ENCODE results near the gene PAM. TPM values are rescaled to one million over a fixed set of nuclear protein-coding genes. Genes with fewer than 3 reads are reported as not detected.
"Not testable (repeated sequence)": the region's sequence is repeated elsewhere in the genome, so short reads cannot be mapped to it uniquely, and the experiment has no call there.

Gene PAM
- total RNA-seq, 4 donors from 2014 or later, result 102 to 210 (median 172) TPM

DNA sequence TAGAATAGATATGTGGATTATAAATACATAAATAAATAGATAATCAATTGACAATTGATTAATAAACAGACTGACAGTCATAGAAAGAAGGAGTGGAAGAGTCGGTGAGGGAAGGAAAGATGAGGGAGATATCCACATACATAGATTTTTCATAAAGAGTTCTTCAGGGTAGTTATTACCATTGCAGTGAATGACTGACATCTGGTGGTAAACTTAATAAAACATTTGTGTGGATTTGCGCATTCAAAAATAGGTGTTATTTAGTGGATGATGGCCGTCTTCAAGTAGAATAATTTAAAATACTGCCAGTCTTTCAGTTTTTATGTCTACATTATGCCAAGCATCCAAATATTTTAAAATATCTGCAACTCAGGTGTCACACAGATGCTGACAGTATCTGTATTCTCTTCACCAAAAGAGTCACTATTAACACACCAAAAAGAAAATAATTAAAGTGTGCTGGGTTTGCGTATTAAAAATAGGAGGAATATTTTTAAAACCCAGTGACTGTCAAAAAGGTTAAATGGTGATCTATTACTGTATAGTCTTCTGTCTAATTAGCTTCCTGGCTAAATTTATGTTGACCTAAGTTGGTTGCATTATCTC, 286.1 kb downstream of the PAM start:
- no peaks in the 10 kb centered on the region for H3K9me3 ChIP-seq

DNA sequence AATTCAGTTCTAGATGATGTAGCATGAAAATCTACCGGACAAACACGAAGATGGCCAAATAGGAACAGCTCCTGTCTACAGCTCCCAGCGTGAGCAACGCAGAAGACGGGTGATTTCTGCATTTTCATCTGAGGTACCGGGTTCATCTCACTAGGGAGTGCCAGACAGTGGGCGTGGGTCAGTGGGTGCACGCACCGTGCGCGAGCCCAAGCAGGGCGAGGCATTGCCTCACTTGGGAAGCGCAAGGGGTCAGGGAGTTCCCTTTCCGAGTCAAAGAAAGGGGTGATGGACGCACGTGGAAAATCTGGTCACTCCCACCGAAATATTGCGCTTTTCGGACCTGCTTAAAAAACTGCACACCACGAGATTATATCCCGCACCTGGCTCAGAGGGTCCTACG, 291.6 kb downstream of the PAM start:
- in situ Hi-C loops (cut with MboI; ENCODE audit: low sequenced_read_pairs in 4 of 4), result loop anchor here in 3 of 4 donors (10.0 to 25.0 kb wide), 4 partner anchors 359 to 462 kb away; no protein-coding TSS in a partner anchor
- H3K27me3 ChIP-seq; ATAC-seq; intact Hi-C loops (cut with DNase I; ENCODE audit: low total_unique reads); H3K36me3 ChIP-seq; H3K4me3 ChIP-seq; DNase-seq; H3K4me1 ChIP-seq; H3K9me3 ChIP-seq; H3K27ac ChIP-seq: not testable (repeated sequence)

More for the DNA sequence above, 286.1 kb downstream of the PAM start:
- TF ChIP-seq, protein P1, sequence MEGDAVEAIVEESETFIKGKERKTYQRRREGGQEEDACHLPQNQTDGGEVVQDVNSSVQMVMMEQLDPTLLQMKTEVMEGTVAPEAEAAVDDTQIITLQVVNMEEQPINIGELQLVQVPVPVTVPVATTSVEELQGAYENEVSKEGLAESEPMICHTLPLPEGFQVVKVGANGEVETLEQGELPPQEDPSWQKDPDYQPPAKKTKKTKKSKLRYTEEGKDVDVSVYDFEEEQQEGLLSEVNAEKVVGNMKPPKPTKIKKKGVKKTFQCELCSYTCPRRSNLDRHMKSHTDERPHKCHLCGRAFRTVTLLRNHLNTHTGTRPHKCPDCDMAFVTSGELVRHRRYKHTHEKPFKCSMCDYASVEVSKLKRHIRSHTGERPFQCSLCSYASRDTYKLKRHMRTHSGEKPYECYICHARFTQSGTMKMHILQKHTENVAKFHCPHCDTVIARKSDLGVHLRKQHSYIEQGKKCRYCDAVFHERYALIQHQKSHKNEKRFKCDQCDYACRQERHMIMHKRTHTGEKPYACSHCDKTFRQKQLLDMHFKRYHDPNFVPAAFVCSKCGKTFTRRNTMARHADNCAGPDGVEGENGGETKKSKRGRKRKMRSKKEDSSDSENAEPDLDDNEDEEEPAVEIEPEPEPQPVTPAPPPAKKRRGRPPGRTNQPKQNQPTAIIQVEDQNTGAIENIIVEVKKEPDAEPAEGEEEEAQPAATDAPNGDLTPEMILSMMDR (IDR thresholded peaks at IDR 0.05 in 4 of 5, conservative IDR thresholded peaks at IDR 0.05 in 1 of 5), result peak; percentile 50 to 71 (median 61)
- no peak for TF ChIP-seq POLR2A (IDR thresholded peaks at IDR 0.05)
- no peaks in the 10 kb centered on the region for H3K36me3 ChIP-seq
- H3K27ac ChIP-seq, result no peak overlapping the region
- intact Hi-C loops (cut with DNase I; ENCODE audit: low total_unique reads), result loop anchor here (1.0 to 2.0 kb wide), 3 partner anchors 260 to 457 kb away; no protein-coding TSS in a partner anchor
- no peaks in the 10 kb centered on the region for H3K27me3 ChIP-seq
- no peak overlapping the region for H3K4me3 ChIP-seq
- DNase-seq, result no peak
- peak in 1 of 2 donors; percentile 66 for ATAC-seq
- H3K4me1 ChIP-seq, result no peaks in the 10 kb centered on the region
- in situ Hi-C loops (cut with MboI; ENCODE audit: low sequenced_read_pairs in 4 of 4), result loop anchor here in 3 of 4 donors (5.0 to 25.0 kb wide), 5 partner anchors 354 to 456 kb away; no protein-coding TSS in a partner anchor

DNA sequence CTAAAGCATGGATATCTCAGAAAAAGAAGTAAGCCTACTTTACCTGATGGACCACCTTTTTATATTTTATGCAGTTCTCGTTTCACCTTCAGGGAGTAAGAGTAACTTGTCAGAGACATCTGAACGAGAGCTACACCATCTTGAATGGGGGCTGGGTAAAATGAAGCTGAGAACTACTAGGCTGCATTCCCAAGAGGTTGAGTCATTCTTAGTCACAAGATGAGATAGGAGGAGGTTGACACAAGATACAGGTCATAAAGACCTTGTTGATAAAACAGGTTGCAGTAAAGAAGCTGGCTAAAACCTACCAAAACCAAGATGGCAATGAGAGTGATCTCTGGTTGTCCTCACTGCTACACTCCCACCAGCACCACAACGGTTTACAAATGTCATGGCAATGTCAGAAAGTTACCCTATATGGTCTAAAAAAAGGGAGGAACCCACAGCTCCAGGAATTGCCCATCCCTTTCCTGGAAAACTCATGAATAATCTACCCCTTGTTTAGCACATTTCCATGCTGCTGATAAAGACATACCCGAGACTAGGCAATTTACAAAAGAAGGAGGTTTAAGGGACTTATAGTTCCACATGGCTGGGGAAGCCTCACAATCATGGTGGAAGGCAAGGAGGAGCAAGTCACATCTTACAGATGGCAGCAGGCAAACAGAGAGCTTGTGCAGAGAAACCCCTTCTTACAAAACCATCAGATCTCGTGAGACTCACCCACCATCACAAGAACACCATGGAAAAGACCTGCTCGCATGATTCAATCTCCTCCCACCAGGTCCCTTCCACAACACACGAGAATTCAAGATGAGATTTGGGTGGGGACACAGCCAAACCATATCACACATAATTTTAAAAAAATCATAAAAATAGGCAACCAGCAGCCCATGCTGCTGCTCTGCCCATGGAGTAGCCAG, 302.4 kb downstream of the PAM start:
- Histone ChIP-seq H3K9me3 (no peaks in the 10 kb centered on the region), H3K27ac (no peak overlapping the region), H3K4me3 (no peak overlapping the region), H3K4me1 (no peaks in the 10 kb centered on the region), H3K36me3 (no peaks in the 10 kb centered on the region), H3K27me3 (no peaks in the 10 kb centered on the region)
- ATAC-seq (no peak), DNase-seq (no peak)
- TF ChIP-seq, protein P1 (IDR thresholded peaks at IDR 0.05 in 4 of 5, conservative IDR thresholded peaks at IDR 0.05 in 1 of 5), result no peak
- no peak for TF ChIP-seq POLR2A (IDR thresholded peaks at IDR 0.05)
- in situ Hi-C loops (cut with MboI; ENCODE audit: low sequenced_read_pairs in 4 of 4), result no loop called here
- intact Hi-C loops (cut with DNase I; ENCODE audit: low total_unique reads), result no loop called here

DNA sequence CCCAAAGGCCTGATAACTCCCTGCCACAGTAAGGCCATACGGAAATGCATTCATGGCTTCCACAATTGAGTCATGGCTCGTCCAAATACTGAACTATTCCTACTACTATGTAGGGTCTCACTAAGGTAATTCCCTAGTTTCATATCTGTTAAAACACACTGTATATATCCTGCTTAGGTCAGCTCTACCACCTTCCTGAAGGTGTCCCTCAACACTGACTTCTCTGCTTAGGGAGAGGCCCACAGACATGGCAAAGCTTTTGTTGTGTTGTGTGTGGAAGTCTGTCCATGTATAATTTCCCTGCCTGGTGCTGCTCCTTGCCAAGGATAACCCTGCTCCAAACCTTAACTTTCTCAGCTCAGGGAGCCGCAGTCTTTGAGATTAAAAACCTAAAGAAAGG, 304.4 kb downstream of the PAM start:
- no peak overlapping the region for H3K4me3 ChIP-seq
- H3K4me1 ChIP-seq, result no peaks in the 10 kb centered on the region
- no peak for ATAC-seq
- no peaks in the 10 kb centered on the region for H3K36me3 ChIP-seq
- in situ Hi-C loops (cut with MboI; ENCODE audit: low sequenced_read_pairs in 4 of 4), result no loop called here
- no peaks in the 10 kb centered on the region for H3K9me3 ChIP-seq
- H3K27me3 ChIP-seq, result no peaks in the 10 kb centered on the region
- DNase-seq, result no peak
- intact Hi-C loops (cut with DNase I; ENCODE audit: low total_unique reads), result no loop called here
- TF ChIP-seq, protein P1 (IDR thresholded peaks at IDR 0.05 in 4 of 5, conservative IDR thresholded peaks at IDR 0.05 in 1 of 5), result no peak
- H3K27ac ChIP-seq, result no peak overlapping the region

DNA sequence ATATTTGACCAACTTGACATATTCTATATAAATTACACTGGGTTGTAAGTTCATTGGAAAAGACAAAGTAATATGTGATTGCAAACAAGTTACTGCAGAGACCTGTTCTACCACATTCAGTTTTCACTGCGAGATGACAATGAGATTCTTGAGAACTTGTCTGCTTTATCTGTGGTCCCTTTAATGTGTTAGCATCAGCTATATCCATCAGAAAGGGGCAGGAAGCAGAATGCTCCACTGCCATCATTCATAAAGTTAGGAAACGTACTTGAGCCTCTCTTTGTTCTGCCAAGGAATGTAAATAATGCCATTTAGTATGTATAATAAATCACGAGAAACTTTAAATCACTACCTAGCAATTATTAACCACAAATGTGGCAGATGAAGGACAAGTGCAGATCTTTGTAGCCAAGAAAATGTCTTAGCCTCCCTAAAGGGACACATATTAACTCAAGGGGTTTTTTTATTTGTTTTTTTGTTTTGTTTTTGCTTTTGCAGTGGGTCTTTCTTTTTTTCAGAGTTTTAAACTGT, 305.4 kb downstream of the PAM start:
- H3K9me3 ChIP-seq, result no peaks in the 10 kb centered on the region
- no peak for ATAC-seq
- no peaks in the 10 kb centered on the region for H3K4me1 ChIP-seq
- H3K4me3 ChIP-seq, result no peak overlapping the region
- H3K27ac ChIP-seq, result no peak overlapping the region
- intact Hi-C loops (cut with DNase I; ENCODE audit: low total_unique reads) (no loop called here), in situ Hi-C loops (cut with MboI; ENCODE audit: low sequenced_read_pairs in 4 of 4) (no loop called here)
- no peaks in the 10 kb centered on the region for H3K27me3 ChIP-seq
- H3K36me3 ChIP-seq, result no peaks in the 10 kb centered on the region
- DNase-seq, result no peak
- TF ChIP-seq, protein P1 (IDR thresholded peaks at IDR 0.05 in 4 of 5, conservative IDR thresholded peaks at IDR 0.05 in 1 of 5), result no peak
